Putamen (tissue), 1 donor: Measurements from ENCODE around the gene STN1.

Source experiments
- DNase-seq: peaks from one replicate; pipeline ENCODE4 v3.0.0-alpha.2; 2016; ENCODE audit warnings: low spot score

STN1 gene

GRCh38 chr10:103843045-103843444 is 74.9 kb downstream of the STN1 start:
- no peak for DNase-seq

DNA sequence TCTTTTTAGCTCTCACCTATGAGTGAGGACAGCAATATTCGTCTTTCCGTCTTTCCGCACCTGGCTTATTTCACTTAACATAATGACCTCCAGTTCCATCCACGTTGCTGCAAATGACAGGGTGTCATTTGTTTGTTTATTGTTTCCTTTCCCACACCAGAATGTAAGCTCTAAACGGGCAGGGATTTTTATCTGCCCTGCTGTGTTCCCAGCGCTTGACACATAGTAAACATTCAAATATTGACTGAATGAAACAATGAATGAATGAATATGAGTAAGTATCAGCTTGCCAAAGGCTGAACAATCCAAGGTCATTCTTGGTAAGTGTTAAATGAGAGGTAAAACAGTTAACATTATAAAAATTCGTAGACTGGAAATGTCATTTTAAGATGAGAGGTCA is 75.4 kb downstream of the STN1 start:
- DNase-seq: no peak

GRCh38 chr10:103841519-103841918 is 76.5 kb downstream of the STN1 start:
- no peak for DNase-seq

GRCh38 chr10:103840740-103841070 is 77.3 kb downstream of the STN1 start:
- DNase-seq: no peak

GRCh38 chr10:103839872-103840739 is 77.9 kb downstream of the STN1 start:
- DNase-seq: no peak

DNA sequence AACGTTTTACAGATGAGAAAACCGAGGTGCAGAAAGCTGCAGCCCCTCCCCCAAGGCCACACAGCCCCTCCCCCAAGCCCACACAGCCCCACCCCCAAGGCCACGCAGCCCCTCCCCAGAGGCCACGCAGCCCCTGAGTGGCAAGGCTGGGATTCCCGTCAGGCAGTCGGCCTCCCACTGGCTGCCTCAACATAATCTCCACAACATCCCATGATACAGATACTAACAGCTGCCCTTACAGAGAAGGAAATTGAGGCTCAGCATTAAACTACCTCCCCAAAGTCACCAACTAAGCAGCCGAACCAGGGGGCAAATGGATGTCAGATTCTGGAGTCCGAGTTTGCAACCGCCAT is 78.5 kb downstream of the STN1 start:
- DNase-seq: no peak

DNA sequence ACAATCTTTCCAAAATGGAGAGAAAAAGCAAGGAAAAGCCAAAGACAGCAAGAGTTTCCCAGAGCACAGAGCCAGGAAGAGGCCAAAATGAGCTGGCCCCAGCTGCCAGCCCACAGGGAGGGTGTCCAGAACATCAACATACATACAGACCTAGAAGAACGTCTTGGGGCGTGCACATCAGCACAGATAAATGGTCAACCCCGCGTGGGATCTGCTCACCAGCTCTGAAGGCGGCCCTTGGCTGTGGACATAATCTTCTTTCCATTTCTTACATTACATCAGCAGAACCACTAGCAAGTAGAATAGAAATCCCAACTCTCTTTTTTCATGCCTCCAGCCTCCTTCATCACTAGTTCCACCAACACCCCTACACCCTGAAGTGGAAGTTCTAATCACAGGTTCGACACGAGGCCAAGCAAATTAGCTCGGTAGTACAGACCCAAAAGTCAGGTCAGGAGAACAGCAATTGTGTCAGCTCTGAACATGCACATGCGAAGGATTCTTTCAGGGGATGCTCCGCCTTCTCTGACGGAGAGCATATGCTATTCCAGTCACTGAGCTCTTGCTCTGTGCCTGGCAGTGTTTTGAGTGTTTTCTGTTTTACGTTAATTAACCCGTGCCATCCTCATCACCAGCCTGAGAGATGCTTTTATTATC is 79.0 kb downstream of the STN1 start:
- no peak for DNase-seq

DNA sequence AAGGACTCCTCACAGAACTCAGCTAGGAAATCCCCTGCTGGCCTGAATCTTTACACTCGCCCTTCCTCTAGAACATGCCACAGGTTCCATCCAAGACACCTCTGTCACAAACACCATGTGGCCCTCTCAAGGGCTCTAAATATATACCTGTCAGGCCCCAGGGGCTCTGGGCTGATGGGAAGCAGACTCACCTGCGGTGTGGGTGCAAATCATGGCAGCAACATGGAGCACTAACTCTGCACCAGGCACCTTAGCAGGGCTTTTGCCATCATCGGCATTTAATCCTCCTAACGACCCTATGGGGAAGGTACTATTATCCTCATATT is 80.0 kb downstream of the STN1 start:
- DNase-seq: no peak

- DNase-seq: no peak
These were observed 80.5 kb downstream of the STN1 start for GRCh38 chr10:103837370-103838069.

DNA sequence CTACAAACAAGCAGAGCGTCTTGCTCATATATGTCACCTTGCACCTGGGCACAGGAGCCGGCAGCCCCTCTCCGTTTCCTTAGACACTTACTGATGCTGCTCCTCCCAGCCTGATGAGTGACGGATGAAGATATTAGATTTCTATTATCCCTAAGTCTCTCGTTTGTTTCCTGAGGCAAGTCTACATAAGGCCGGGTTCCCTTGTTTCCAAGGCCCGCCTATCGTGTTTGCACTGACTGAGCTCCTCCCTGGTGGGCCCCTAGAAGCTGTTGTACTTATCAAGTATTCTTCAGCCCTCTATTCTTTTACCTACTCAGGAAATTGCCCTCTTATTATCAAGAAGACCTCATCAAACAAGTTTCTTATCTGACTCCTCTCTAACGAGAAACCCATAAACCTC is 81.1 kb downstream of the STN1 start:
- DNase-seq: no peak

DNA sequence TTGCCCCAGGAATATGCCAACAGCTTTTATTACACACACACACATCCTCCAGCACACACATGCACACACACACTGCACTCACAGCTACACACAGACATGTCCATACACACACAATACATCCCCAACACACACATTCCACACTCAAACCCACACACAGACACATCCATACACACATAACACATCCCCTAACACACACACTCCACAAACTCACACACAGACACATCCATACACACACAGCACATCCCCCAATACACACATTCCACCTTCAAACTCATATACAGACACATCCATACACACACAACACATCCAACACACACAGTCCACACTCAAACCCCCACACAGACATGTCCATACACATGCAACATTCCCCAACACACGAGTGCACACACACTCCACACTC is 81.7 kb downstream of the STN1 start:
- DNase-seq: no peak

DNA sequence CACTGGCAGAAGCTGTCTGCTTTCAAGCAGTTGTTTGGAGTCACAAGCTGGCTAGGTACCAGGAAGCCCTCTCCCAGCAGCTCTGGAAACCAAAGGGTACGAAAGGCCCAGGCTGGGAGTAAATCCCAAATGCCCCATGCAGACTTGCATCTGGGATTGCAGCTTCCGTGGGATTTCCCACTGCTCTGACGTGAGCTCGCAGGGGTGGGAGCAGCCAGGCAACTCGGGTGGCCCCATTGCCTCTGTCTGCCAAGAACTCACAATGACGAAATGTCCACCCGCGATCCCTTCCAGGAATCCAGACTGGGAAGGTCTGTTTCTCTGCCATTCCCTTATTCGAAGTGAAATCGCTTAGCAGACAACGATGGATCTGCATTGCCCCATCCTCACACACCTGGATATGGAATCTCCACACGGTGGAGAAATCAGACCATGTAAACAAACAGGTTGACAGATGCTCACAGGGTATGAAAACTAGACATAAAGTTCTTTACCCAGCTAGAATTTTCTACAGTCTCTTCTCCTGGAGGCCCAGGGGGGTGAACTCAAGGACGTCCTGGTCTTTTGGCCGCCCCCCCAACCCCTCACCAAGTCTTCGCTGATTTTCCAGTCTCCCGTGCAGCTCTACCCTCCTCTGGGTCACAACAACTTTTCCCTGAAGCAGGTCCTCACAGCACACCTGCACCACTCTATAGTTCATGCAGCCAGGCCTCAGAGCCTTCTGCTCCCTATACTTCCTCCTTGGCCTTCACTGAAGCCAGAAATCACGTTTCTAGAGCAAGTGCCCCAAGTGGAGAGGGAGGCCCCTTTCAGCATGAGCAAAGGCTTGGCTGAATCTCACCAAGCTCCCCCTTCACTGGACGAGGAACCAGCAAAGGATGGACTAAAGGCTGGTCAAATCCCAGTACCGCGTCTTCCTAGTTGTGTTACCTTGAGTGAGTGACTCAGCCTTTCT is 82.6 kb downstream of the STN1 start:
- no peak for DNase-seq

- DNase-seq: no peak
These were observed 83.4 kb downstream of the STN1 start for GRCh38 chr10:103834436-103835095.

DNA sequence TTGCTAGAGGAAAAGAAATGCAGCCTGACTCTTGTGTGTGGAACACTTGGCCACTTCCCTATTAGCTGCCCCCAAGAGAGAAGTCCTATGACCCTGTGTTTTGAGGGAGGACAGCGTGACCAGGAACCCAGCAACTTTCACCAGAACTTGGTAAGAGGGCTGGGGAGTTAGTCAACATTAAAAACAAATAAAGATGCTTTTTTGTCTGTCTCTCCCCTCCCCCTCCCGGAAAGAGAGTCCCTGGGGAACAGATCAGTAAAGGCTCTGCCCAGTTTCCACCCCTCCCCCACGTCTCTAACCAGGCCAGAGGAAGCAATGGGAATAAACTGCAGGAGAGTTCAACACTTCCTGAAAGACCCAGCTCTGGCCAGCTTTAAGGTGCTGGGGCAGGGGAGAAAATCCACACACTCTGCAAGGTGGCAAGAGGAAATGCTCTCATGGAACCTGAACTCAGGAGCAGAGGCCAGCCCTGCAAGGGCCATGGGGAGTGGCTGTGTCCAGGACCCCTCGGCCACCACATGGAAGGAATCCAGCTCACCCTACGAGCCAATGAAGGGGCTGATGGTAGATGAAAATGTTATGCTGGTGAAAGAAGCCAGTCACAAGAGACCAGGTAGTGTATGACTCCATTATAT is 84.1 kb downstream of the STN1 start:
- DNase-seq: no peak

GRCh38 chr10:103832806-103833205 is 85.2 kb downstream of the STN1 start:
- DNase-seq: no peak
